Pulmonary artery endothelial cell (primary cell): Measurements from ENCODE around the gene PDE7B. TPM values are rescaled to one million over a fixed set of nuclear protein-coding genes. Genes with fewer than 3 reads are reported as not detected.

Experiments
- DNase-seq: peaks from one replicate; pipeline ENCODE4 v3.0.0-alpha.2; 2011; ENCODE audit warnings: low read depth, low spot score
- total RNA-seq: library from RNA; depleted of rRNA; stranded (reverse); fragments of >200 nt; gene quantifications from 2 replicates; pipeline ENCODE4 v1.2.3, GENCODE V29; 2014

PDE7B gene
- total RNA-seq, 1 donor from 2014 or later, result 42.5 TPM

DNA sequence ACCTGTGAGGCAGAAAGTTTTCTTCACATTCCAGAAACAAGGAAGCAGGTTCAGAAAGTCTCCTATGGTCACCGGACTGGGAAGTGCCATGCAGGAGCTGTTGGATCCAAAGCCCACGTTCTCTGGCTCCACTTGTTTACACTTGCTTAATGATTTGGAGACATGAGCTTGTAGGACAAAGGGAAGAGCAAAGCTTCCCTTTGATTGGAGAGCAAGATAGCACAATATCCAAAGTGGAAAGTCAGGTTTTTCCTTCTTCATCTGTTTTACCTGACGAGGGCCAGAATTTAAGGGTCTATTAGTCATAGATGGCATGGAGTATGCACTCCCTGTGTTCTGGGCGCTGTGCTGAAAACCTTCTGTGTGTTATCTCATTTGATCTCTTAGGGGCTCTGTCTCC, 81.2 kb downstream of the PDE7B start:
- no peak for DNase-seq

GRCh38 chr6:135935941-135936601, 84.6 kb downstream of the PDE7B start:
- DNase-seq, result no peak

- no peak for DNase-seq
Measured at GRCh38 chr6:135936606-135937005, 85.1 kb downstream of the PDE7B start.

- no peak for DNase-seq
Measured at GRCh38 chr6:135937106-135937505, 85.6 kb downstream of the PDE7B start.

- DNase-seq, result no peak
Measured at GRCh38 chr6:135938576-135939207, 87.2 kb downstream of the PDE7B start.

GRCh38 chr6:135939208-135939591, 87.7 kb downstream of the PDE7B start:
- DNase-seq, result no peak

- no peak for DNase-seq
Measured at GRCh38 chr6:135940616-135941167, 89.2 kb downstream of the PDE7B start.

- no peak for DNase-seq
Measured at GRCh38 chr6:135941275-135942025, 89.9 kb downstream of the PDE7B start.

GRCh38 chr6:135944120-135944519, 92.6 kb downstream of the PDE7B start:
- no peak for DNase-seq

GRCh38 chr6:135946674-135947073, 95.2 kb downstream of the PDE7B start:
- DNase-seq, result no peak

GRCh38 chr6:135950669-135951068, 99.2 kb downstream of the PDE7B start:
- DNase-seq, result no peak

DNA sequence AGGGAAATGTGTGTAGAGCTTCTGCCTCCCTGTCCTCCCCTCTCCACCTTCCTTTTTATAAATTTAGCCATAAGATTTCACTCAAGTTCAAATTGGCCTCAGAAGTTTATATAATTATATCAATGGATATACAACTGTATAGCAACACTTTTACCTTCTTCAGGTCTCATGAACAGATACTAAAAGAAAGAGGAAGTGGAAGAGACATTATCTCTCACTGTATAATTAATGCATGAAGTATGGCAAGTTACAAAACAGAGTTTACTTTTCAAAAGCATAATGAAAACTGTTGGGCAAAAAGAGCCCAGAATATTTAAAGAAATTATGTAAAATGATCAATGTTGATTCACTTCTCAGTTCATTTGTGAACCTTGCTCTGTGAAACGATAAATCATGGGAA, 99.7 kb downstream of the PDE7B start:
- DNase-seq, result no peak

GRCh38 chr6:135953818-135954217, 102.3 kb downstream of the PDE7B start:
- DNase-seq, result no peak

GRCh38 chr6:135955099-135955498, 103.6 kb downstream of the PDE7B start:
- DNase-seq, result no peak

- no peak for DNase-seq
Measured at GRCh38 chr6:135962731-135963130, 111.2 kb downstream of the PDE7B start.

- DNase-seq, result no peak
Measured at GRCh38 chr6:135970750-135971149, 119.2 kb downstream of the PDE7B start.

DNA sequence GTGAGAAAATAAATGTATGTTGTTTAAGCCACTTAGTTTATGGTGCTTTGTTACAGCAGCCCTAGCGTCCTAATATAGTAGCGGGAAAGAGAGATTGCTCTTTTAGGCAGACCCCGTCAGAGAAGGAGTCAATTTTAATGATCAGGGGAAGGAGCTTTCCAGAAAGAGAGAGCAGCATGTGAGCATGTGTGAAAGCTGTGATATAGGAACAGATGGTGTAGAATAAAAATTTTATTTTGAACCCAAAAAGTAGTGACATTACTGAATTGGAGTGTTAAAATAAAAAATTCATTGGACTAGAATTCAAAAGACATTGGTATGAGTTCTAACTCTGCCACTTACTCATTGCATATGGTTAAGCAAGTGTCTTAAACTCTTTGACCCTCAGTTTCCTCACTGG, 119.8 kb downstream of the PDE7B start:
- DNase-seq, result no peak

- DNase-seq, result no peak
Measured at GRCh38 chr6:135972150-135972549, 120.6 kb downstream of the PDE7B start.

DNA sequence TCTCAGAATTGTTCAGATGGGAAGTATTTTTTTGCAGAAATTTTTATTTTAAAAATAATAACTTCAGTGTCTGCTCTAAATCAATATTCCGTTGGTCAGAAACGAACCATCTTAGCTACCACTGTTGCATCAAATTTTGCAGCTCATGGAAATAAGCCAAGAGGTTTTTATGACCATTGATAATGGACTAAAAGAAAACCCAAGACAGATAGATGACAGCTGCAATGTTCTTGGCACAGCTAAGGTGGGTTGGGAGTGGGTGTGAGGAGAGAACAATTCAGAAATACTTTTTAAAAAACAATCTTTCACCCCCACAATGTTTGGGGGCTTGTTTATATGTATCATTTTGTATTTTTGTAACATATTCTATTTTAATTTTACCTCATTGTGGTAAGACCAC, 121.1 kb downstream of the PDE7B start:
- no peak for DNase-seq

- no peak for DNase-seq
Measured at GRCh38 chr6:135974426-135974825, 122.9 kb downstream of the PDE7B start.

DNA sequence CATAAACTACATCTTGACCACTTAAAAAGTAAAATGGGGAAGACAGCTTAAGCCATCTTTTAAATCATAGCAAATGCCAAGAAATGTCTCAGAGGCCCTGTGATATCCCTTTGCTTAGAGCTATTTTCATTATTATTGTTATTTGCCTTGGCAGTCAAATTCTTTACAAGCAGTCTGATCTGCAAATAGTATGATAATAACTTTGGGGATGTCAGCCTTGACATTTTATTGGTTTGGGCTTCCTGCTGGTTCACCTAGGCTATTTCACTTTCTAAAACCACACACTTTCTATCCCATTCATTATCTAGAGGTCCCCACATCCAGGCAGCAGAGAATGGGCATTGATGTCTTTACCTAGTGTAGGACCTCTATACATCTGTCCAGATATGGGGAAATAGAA, 125.1 kb downstream of the PDE7B start:
- DNase-seq, result no peak

- DNase-seq, result no peak
Measured at GRCh38 chr6:135983093-135983492, 131.6 kb downstream of the PDE7B start.
